HG03095 (cell line): ENCODE measurements around the gene CIDEB.
A peak's percentile ranks its signal among the peaks of the same experiment; 100 is the strongest.

Source experiments
- ATAC-seq: cut with Tn5 transposase; IDR thresholded peaks from one replicate; pipeline ENCODE4 v1.9.1; 2021; ENCODE audit warnings: moderate library complexity; ENCODE audit not compliant: unreplicated experiment

Gene CIDEB

DNA sequence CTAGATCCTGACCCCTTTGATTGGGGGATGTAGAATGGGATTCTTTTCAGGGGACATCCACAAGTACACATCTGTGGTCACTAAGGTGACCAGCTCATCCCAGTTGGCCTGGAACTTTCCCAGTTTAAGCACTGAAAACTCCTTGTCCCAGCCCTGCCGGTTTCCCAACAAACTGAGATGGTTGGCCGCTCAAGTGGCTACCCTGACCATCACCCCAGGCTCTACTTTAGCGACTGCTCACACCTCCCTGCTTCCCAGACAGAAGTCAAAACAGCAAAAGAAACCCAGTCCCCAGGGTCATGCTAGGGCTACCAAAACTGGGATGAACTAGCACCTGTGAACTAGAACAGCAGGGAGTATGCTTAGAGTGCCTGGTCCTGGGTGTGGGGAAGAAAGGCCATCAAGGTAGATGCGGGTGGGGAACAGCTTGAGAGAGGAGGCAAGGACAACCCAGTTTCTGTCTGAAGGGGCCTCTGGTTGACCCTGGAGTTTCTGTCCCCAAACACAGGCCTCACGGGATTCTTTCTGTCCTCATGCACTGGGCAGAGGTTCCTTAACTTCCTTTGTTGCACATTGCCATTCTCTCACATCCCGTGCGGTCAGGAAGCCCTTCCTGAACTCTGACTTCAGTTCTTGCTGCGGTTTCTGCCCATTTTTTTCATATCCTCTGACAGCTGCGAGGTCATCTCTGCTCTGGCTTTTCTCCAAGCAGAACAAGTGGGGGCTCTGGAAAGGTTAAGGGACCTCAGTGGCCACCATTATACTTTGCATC is 5.1 kb upstream of the CIDEB start:
- no peak for ATAC-seq

DNA sequence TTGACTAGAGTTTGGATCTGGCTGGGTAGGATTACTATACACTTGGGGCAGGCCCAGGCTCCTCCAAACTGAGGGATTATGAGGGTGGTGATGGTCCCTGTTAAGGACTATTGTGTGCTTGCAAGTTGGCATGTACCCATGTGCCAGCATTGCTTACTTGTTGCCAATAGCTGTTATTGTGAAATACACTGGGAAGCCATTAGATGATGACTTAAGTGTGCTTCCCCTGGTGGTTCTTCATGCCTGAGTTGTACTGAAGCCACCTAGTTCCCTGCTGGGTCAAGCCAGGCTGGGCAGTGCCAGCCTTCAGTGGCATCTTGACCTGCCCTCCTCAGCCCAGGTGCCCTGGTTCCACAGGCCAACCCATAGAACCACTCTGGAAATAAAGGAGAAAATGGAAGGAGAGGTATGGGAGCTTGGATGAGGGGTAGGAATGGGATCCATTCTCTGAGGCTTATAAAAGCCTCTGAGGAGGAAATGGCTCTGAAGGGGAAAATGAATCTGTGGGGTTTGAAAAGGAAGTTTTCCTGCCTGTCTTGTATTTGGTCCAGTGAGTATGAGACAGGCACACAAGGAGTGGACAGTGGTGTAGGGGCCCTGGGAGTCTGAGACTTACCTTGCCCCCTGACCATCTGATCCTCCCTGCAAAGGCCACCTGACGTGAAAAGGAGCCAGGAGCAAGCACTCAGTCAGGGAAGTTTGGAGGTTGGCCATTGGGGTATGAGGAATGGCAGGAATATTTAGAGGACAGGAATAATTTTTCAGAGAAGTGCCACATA is 4.2 kb upstream of the CIDEB start:
- ATAC-seq, result no peak

DNA sequence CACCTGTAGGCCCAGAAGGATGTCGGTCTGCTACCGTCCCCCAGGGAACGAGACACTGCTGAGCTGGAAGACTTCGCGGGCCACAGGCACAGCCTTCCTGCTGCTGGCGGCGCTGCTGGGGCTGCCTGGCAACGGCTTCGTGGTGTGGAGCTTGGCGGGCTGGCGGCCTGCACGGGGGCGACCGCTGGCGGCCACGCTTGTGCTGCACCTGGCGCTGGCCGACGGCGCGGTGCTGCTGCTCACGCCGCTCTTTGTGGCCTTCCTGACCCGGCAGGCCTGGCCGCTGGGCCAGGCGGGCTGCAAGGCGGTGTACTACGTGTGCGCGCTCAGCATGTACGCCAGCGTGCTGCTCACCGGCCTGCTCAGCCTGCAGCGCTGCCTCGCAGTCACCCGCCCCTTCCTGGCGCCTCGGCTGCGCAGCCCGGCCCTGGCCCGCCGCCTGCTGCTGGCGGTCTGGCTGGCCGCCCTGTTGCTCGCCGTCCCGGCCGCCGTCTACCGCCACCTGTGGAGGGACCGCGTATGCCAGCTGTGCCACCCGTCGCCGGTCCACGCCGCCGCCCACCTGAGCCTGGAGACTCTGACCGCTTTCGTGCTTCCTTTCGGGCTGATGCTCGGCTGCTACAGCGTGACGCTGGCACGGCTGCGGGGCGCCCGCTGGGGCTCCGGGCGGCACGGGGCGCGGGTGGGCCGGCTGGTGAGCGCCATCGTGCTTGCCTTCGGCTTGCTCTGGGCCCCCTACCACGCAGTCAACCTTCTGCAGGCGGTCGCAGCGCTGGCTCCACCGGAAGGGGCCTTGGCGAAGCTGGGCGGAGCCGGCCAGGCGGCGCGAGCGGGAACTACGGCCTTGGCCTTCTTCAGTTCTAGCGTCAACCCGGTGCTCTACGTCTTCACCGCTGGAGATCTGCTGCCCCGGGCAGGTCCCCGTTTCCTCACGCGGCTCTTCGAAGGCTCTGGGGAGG is 3.1 kb upstream of the CIDEB start, which contains the start of gene LTB4R:
LTB4R (plus strand) TSS at position 857 of the 959 bp plus-strand sequence. CDS start 4,150 bp downstream, outside the sequence.
- peak; percentile 70 for ATAC-seq

DNA sequence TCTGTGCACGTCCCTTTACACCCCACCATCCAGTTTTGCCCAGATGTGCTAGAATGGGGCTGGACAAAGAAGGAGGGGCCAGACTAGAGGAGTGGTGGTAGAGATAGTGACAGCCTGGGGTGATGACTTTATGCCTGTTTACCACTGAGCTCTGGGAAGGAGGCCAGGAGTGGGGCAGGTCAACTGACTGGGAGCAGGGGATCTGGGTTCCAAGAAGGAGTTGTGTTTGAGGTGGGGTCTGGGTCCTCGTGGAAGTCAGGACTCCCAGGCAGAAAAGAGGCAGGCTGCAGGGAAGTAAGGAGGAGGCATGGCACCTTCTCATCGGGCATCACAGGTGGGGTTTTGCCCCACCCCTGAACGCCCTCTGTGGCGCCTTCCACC is 2.5 kb upstream of the CIDEB start:
- ATAC-seq, result no peak

DNA sequence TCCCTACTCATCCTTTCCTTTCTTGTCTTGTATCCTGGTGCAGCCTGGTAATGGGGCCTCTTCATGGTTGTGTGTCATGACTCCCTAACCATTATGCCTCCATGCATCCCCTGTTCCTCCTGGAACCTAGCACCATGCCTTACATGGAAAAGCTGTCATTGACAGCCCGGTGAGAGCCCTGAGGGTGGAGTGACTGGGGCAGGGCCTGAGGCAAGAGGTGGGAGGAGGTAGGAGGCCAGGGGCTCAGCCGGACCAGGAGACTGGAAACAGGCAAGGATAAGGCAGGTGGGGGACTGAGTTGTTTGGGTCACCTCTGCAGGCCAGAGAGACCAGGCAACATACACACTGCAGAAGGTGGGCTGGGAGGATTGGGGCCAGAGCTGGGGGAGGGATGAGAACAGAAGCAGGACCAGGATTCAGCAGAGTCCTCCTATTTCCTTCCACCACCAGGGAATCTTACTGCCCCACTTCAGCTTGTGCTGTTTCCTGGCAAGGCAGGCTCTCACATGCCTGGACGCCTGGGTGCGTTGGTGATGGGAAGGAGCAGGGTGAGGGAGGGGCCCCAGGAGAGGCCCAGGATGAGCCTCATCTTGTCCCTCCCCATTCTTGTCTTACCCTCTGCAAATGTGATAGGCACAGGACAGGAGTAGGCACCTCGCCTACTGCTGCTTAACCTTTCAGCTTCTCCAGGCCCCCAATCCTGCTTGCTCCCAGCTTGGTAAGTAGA is 1.9 kb upstream of the CIDEB start, which contains the start of gene LTB4R2:
LTB4R2 (plus strand) TSS at position 603 of the 727 bp plus-strand sequence. CDS start 525 bp downstream, outside the sequence.
- ATAC-seq, result no peak

DNA sequence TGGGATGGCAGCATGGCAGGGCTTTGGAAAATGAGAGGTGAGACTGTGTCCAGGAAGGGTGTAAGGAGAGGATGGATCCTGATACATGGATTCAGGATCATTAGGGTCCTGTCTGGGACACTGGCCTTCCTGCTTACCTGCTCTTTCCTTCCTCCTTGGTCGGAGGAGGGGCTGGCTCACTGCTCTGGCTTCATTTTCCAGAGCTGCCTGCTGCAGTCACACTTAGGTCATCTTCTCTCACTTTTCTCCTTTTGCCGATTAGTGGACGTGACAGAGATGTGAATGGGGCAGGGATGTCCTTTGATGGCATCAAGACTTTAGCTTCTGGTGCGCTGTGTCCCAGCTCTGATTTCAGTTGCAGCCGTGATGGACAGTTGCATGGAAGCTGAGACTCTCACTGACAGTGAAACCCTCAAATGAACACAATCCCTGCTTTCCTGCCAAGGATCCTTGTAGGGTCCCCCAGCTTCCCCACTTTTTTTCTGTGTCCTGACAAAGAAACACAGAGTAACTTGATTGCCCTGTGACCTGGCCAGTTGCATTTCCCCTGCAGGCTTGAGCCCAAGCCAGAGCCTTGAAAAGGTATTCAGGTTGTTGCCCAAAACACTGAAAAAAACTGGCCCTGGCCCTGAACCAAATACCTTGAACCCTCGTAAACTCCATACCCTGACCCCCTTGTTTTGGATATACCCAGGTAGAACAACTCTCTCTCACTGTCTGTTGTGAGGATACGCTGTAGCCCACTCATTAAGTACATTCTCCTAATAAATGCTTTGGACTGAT is 756 bp upstream of the CIDEB start:
- no peak for ATAC-seq

DNA sequence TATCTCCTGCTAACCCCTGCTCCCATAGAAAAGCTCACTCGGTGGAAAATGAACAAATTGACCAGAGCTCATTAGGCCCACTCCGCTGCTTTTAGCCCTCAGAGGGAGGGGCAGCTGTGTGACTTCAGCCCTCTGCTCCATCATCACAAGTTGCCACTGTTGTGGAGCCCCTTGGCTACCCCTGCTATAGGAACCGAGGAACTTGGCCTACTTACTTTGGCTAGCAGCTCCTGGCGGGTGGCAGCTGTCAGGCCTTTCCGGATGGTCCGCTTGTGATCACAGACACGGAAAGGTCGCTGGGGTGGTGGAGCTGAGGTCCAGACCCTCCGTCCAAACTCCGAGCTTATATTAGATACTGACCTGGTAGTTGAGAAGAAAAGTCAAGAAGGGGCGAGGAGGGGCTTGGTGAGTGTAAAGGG is 612 bp downstream of the CIDEB start:
- no peak for ATAC-seq

DNA sequence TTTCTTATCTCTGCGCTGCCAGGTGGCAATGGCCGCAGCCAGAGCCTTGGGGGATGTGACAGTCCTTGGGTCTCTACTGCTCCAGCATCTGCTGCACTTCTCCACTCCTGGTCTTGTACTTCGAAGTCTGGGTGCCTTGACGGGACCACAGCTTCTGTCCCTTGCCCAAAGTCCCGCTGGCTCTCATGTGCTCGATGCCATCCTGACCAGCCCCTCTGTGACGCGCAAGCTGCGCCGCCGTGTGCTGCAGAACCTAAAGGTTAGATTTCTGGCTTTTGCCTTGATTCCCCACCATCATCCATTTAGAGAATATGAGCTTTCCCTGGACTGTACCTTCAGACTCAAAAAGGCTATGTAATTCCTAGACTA is 3.8 kb downstream of the CIDEB start:
- no peak for ATAC-seq

DNA sequence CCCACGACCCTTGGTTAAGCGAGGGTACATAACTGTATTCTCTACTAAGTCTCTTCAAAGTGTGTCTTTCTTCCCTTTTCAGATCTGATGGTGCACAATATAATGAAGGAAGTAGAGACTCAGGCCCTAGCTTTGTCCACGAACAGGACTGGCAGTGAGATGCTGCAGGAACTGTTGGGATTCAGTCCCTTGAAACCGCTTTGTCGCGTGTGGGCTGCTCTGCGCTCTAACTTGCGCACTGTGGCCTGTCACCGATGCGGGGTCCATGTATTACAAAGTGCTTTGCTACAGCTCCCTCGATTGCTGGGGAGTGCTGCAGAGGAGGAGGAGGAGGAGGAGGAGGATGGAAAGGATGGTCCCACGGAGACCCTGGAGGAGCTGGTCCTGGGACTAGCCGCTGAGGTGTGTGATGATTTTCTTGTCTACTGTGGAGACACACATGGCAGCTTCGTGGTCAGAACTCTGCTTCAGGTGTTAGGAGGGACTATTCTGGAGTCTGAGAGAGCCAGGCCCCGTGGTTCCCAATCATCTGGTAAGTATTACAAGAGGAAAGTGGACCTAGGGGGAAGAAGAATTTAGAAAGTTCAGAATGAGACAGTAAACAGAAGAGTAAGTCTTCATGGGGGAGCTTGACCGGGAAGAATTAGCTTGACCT is 7.3 kb downstream of the CIDEB start:
- no peak for ATAC-seq

DNA sequence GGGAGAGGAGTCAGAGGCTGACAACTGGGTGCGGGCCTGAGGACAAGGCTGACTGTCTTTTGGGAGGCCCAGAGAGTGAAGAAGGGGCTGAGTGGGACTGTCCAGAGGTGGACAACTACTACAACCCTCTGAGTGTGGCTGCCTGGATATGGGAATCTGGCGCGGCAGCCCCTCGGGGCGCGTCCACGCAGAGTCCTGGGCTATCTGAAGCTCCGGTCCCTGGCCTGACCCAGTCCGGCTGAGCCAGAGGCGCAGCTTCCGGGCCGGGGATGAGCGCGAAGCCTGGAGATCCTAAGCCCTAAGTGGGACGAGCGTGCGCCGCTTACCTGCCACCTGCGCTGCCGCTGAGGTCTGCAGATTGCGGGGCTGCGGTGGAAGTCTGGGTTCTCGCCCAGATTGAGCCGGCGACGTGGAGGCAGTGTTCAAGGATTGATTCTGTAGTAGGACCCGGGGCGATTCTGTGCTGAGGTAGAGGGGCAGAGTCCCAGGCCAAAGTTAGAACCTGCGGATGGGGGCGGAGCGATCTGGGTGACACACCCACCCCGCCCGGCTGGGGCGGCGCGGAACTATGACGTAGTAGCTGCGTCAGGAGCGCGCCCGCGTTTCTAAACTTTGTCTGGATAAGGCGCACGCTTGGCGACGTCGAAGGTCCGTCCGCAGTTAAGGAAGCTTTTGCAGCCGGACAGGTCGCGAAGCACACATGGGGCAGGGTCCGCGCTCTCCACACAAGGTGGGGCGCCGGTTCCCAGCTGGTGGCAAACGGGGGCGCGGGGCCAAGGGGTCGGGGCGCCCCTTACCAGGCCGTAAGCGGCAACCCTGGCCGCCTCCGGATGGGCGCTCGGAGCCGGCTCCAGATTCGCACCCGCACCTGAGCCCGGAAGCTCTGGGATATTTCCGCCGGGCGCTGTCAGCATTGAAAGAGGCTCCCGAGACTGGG is 8.3 kb downstream of the CIDEB start, which contains the start of the genes DHRS1 and NOP9:
DHRS1 (minus strand) TSS at position 526 of the 937 bp plus-strand sequence. CDS start 674 bp downstream, outside the sequence.
NOP9 (plus strand) TSS at position 596 of the 937 bp plus-strand sequence; CDS start at position 701, 105 bp downstream.
- ATAC-seq, result peak; percentile 59

DNA sequence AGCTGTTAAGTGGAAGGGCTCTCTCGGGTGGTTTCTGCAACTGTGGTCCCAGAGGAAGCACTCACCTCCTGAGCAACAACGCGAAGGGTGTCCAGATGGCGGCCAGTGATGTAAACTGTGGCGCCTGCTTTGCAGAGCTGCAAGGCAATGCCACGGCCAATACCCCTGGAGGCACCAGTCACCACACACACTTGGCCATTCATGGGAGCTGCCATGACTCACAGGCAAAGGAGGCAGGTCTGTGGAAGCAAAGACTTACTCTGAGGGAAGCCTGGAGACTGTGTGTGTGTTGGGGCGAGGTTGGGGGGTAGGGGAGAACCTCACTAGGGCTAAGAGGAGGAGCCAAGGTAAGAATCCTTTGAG is 8.9 kb downstream of the CIDEB start:
- ATAC-seq, result no peak

DNA sequence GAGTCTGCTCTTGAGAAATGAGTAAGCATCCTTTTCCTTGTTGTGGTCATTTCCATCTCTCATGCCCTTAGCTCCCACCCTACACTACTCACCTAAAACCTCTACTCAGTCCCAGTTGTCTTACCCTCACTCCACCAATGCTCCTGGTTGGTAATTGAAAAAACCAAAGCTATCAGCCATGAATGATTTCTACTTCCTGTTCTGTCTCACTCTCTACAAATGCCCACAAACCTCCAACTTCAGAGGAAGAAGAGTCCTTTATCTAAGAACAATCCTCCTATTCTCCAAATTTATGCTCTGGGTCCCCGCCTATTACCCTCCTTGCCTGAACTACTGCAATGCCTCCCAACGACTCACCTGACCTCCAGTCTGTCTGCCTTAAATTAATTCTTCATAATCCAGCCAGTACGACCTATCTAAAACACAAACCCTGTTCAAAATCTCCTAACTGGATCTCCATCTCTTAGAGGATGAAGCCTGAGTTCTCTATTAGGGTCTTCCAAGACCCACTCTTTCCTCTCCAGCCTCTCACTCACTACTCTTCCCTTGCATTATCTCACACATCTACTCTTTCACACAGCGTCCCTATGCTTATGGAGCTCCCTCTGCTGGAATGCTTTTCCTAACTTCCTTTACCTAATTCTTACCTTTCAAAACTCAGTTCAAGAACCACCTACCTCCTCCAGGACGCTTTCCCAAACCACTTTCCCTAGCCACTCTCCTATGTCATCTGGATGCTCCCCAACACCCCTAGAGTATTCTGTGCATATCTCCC is 10.4 kb downstream of the CIDEB start:
- no peak for ATAC-seq

DNA sequence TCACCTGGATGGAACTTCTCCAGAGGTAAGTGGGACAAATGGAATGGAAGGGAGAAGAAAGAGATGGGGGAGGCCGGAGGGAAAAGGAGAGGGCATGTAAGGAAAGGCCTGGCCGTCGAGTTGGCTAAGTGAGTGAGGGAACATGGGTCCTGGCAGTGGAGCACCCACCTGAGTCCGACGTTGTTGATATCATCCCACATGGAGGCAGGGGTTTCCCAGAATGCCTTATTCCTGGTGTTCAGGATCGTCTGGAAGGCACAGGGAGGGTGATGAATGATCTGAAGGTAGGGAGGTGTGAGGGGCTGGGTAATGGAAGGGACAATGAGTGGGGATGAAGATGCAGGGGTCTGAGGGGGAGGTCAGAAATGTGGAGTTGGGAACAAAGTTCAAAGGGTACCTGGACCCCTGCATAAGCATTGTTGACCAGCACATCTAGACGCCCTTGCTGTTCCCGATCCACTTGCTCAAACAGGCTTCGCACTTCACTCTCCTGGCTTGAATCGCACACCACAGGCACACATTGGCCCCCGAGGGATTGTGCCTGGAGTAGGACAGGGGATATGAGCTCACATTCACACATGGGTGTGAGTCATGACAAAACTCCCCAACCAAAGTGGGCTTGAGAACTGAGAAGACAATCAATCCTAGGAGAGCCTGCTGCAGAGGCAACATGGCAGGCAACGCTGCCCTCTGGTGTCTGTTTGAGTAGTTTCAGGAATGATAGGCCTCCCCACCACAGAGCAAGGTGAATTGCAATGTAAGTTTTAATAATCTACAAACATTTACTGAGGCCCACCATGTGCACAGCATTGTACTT is 11.2 kb downstream of the CIDEB start:
- peak; percentile 47 for ATAC-seq

DNA sequence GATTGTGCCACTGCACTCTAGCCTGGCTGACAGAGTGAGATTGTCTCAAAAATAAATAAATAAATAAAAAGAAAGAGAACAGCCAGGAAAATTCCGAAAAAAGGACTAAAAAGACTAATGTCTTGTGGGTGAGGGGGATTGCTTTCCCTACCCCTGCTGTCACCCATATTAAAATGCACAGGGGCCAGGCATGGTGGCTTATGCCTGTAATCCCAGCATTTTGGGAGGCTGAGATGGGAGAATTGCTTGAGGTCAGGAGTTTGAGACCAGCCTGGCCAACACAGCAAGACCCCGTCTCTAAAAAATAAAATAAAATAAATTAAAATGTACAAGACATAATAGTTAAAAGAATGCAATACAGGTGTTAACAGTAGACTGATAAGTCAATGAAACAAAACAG is 14.3 kb downstream of the CIDEB start:
- no peak for ATAC-seq

DNA sequence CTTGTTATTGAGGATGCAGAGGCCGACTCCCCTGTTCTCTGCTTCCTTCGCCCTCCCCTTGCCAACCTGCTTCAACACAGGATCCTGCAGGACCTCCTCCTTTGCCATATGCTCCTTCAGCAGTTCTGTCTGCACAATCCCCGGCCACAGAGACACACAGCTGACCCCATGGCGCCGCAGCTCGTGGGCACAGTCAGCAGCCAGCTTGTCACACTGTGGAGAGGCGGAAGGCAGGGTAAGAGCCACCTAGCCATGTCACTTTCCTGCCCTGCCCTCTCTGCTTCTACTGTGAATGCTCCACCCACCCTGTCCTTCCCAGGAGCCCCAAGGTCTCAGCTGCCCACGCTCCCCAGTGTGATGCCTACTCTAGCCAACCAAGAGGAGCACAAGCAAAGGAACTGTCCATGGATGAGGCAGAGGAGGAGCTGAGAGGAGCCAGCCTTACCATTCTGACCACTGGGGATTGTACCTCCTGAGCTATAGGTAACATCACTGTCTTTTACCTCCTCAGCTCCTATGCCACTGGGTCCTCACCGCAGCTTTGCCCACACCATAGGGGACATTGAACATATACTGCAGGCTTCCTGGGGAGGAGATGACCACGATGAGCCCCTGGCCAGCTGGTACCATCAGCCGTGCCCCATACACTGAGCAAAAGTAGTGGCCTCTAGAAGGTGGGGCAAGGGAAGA is 15.5 kb downstream of the CIDEB start:
- no peak for ATAC-seq
